GM23338 (cell line): ENCODE measurements around the gene ELAVL2. TPM values are rescaled to one million over a fixed set of nuclear protein-coding genes. Genes with fewer than 3 reads are reported as not detected.

Experiments
- ATAC-seq: fragments of 200-7000 bp; cut with Tn5 transposase; 3 replicates; pipeline ENCODE4 v1.9.1; 2020
- DNase-seq: peaks from one replicate; pipeline ENCODE4 v3.0.0-alpha.2; 2015; ENCODE audit warnings: low spot score
- H2AFZ ChIP-seq: fragments of 200-600 bp; sonication (generic); 2 replicates; pipeline ENCODE4 v1.8.0; 2016; ENCODE audit warnings: antibody characterized with exemption, mild to moderate bottlenecking, moderate library complexity
- H3F3A ChIP-seq: fragments of 200-600 bp; sonication (generic); replicated peaks from 2 replicates; pipeline ENCODE4 v1.8.0; 2017; ENCODE audit warnings: antibody characterized with exemption, mixed run types, low read depth
- H3K27ac ChIP-seq: fragments of 200-600 bp; sonication (generic); 2 replicates; pipeline ENCODE4 v1.6.1; 2016; ENCODE audit warnings: low read depth
- H3K27me3 ChIP-seq: fragments of 200-600 bp; sonication (generic); 2 replicates; pipeline ENCODE4 v1.8.0; 2016; ENCODE audit warnings: mild to moderate bottlenecking, mixed run types, moderate library complexity; ENCODE audit not compliant: insufficient read depth
- H3K36me3 ChIP-seq: fragments of 200-600 bp; sonication (generic); 2 replicates; pipeline ENCODE4 v1.8.0; 2016; ENCODE audit warnings: mild to moderate bottlenecking; ENCODE audit not compliant: insufficient read depth
- H3K4me1 ChIP-seq: fragments of 200-600 bp; sonication (generic); 2 replicates; pipeline ENCODE4 v1.8.0; 2016; ENCODE audit warnings: mild to moderate bottlenecking, moderate library complexity; ENCODE audit not compliant: insufficient read depth
- H3K4me2 ChIP-seq: fragments of 200-600 bp; sonication (generic); 2 replicates; pipeline ENCODE4 v1.7.1; 2017; ENCODE audit warnings: mixed run types
- H3K4me3 ChIP-seq: fragments of 200-600 bp; sonication (generic); 2 replicates; pipeline ENCODE4 v1.6.1; 2016; ENCODE audit warnings: mixed run types
- H3K79me2 ChIP-seq: fragments of 200-600 bp; sonication (generic); replicated peaks from 2 replicates; pipeline ENCODE4 v1.8.0; 2017; ENCODE audit warnings: mild to moderate bottlenecking; ENCODE audit not compliant: insufficient read depth
- H3K9me2 ChIP-seq: fragments of 200-600 bp; sonication (generic); 2 replicates; pipeline ENCODE4 v1.8.0; 2017; ENCODE audit not compliant: insufficient read depth
- H4K20me1 ChIP-seq: fragments of 200-600 bp; sonication (generic); replicated peaks from 2 replicates; pipeline ENCODE4 v1.8.0; 2017; ENCODE audit warnings: mild to moderate bottlenecking; ENCODE audit not compliant: insufficient read depth
- H3K27ac Mint-ChIP-seq: 2 replicates; pipeline ENCODE4 v1.8.0; 2020; ENCODE audit warnings: inconsistent platforms, mild to moderate bottlenecking, moderate library complexity, mixed read lengths
- H3K27me3 Mint-ChIP-seq: 3 replicates; pipeline ENCODE4 v1.8.0; 2022; ENCODE audit warnings: low read depth, mild to moderate bottlenecking, moderate library complexity, mixed read lengths, inconsistent platforms; ENCODE audit not compliant: insufficient read depth, poor library complexity
- H3K36me3 Mint-ChIP-seq: 3 replicates; pipeline ENCODE4 v1.8.0; 2021; ENCODE audit warnings: low read depth, mild to moderate bottlenecking, inconsistent platforms, moderate library complexity, mixed read lengths
- H3K4me1 Mint-ChIP-seq: 3 replicates; pipeline ENCODE4 v1.8.0; 2020; ENCODE audit warnings: mild to moderate bottlenecking, inconsistent platforms, mixed read lengths
- H3K4me3 Mint-ChIP-seq: 3 replicates; pipeline ENCODE4 v1.8.0; 2021; ENCODE audit warnings: moderate library complexity, mild to moderate bottlenecking, inconsistent platforms, mixed read lengths
- H3K9me3 Mint-ChIP-seq: 3 replicates; pipeline ENCODE4 v1.8.0; 2020; ENCODE audit warnings: moderate library complexity, mild to moderate bottlenecking, inconsistent platforms, mixed read lengths
- CTCF ChIP-seq, 2 experiments: fragments of 200-600 bp in 1 of 2; sonication (generic) in 1 of 2; conservative IDR thresholded peaks; 2 replicates each; pipeline versions ENCODE4 v1.5.1 to v1.6.1; 2016 to 2017; ENCODE audit warnings: antibody characterized with exemption in 2 of 2, low read depth in 2 of 2, mild to moderate bottlenecking in 2 of 2, moderate library complexity in 1 of 2
- ETS1 ChIP-seq: IDR thresholded peaks from 2 replicates; pipeline ENCODE4 v1.6.1; 2016; ENCODE audit warnings: antibody characterized with exemption
- EZH2phosphoT487 ChIP-seq: fragments of 200-600 bp; sonication (generic); IDR thresholded peaks from one replicate; pipeline ENCODE4 v1.8.1; 2018; ENCODE audit warnings: antibody characterized with exemption; ENCODE audit not compliant: unreplicated experiment
- JUNB ChIP-seq: IDR thresholded peaks from one replicate; pipeline ENCODE4 v1.6.1; 2016; ENCODE audit warnings: antibody characterized with exemption; ENCODE audit not compliant: unreplicated experiment
- STAT1 ChIP-seq: IDR thresholded peaks from one replicate; pipeline ENCODE4 v1.6.1; 2016; ENCODE audit warnings: antibody characterized with exemption; ENCODE audit not compliant: unreplicated experiment
- ZNF114 ChIP-seq: fragments of 250-450 bp; sonication (Bioruptor Pico); IDR thresholded peaks from 2 replicates; pipeline ENCODE4 v1.5.0; 2020; ENCODE audit warnings: mild to moderate bottlenecking, moderate library complexity
- polyA plus RNA-seq: library from polyadenylated mRNA; unstranded; fragments of >200 nt; fragmentation: Nextera tagmentation; extraction: Ambion mirVana; gene quantifications from 2 replicates; pipeline ENCODE4 v1.2.1, GENCODE V29; 2016
- total RNA-seq: library from RNA; depleted of rRNA; stranded (reverse); fragments of >200 nt; shearing (Covaris generic); gene quantifications from 2 replicates; pipeline ENCODE4 v1.2.3, GENCODE V29; 2014
- TF ChIP-seq, protein P1 (sequence below): IDR thresholded peaks from one replicate; pipeline ENCODE4 v1.6.1; 2018; ENCODE audit warnings: antibody characterized with exemption; ENCODE audit not compliant: unreplicated experiment
- TF ChIP-seq, protein P2 (sequence below): fragments of 250-450 bp; sonication (Bioruptor Pico); IDR thresholded peaks from 2 replicates; pipeline ENCODE4 v1.5.0; 2020; ENCODE audit warnings: mild to moderate bottlenecking, moderate library complexity

Gene ELAVL2
- total and polyA plus RNA-seq, 2 experiments from 2014 or later: 18.6 to 42.4 TPM

GRCh38 chr9:23789529-23790254 lies 36.3 kb downstream of the ELAVL2 start:
- H3K4me2 ChIP-seq: no peak overlapping the region
- peaks cover 75% of the 10 kb centered on the region for H3K4me1 ChIP-seq
- DNase-seq (no peak), ATAC-seq (no peak)
- H3K4me1 Mint-ChIP-seq: peaks cover 31% of the 10 kb centered on the region
- H4K20me1 ChIP-seq: peaks cover 27% of the 10 kb centered on the region; the same call in 1 of the 2 replicates
- no peaks in the 10 kb centered on the region for H3K36me3 ChIP-seq
- H3K27me3 Mint-ChIP-seq: no peaks in the 10 kb centered on the region
- no peaks in the 10 kb centered on the region for H3K27me3 ChIP-seq
- no peaks in the 10 kb centered on the region for H3K36me3 Mint-ChIP-seq
- H3K9me2 ChIP-seq: no peaks in the 10 kb centered on the region
- TF ChIP-seq, protein P1, sequence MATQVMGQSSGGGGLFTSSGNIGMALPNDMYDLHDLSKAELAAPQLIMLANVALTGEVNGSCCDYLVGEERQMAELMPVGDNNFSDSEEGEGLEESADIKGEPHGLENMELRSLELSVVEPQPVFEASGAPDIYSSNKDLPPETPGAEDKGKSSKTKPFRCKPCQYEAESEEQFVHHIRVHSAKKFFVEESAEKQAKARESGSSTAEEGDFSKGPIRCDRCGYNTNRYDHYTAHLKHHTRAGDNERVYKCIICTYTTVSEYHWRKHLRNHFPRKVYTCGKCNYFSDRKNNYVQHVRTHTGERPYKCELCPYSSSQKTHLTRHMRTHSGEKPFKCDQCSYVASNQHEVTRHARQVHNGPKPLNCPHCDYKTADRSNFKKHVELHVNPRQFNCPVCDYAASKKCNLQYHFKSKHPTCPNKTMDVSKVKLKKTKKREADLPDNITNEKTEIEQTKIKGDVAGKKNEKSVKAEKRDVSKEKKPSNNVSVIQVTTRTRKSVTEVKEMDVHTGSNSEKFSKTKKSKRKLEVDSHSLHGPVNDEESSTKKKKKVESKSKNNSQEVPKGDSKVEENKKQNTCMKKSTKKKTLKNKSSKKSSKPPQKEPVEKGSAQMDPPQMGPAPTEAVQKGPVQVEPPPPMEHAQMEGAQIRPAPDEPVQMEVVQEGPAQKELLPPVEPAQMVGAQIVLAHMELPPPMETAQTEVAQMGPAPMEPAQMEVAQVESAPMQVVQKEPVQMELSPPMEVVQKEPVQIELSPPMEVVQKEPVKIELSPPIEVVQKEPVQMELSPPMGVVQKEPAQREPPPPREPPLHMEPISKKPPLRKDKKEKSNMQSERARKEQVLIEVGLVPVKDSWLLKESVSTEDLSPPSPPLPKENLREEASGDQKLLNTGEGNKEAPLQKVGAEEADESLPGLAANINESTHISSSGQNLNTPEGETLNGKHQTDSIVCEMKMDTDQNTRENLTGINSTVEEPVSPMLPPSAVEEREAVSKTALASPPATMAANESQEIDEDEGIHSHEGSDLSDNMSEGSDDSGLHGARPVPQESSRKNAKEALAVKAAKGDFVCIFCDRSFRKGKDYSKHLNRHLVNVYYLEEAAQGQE: no peak
- no peak for TF ChIP-seq ETS1
- TF ChIP-seq STAT1: no peak
- TF ChIP-seq CTCF (conservative IDR thresholded peaks at IDR 0.05; ENCODE audit: low read depth in 2 of 2): no peak
- no peak for TF ChIP-seq EZH2phosphoT487
- TF ChIP-seq JUNB: no peak
- no peak for TF ChIP-seq ZNF114 (CRISPR knock-in tag)
- TF ChIP-seq, protein P2, sequence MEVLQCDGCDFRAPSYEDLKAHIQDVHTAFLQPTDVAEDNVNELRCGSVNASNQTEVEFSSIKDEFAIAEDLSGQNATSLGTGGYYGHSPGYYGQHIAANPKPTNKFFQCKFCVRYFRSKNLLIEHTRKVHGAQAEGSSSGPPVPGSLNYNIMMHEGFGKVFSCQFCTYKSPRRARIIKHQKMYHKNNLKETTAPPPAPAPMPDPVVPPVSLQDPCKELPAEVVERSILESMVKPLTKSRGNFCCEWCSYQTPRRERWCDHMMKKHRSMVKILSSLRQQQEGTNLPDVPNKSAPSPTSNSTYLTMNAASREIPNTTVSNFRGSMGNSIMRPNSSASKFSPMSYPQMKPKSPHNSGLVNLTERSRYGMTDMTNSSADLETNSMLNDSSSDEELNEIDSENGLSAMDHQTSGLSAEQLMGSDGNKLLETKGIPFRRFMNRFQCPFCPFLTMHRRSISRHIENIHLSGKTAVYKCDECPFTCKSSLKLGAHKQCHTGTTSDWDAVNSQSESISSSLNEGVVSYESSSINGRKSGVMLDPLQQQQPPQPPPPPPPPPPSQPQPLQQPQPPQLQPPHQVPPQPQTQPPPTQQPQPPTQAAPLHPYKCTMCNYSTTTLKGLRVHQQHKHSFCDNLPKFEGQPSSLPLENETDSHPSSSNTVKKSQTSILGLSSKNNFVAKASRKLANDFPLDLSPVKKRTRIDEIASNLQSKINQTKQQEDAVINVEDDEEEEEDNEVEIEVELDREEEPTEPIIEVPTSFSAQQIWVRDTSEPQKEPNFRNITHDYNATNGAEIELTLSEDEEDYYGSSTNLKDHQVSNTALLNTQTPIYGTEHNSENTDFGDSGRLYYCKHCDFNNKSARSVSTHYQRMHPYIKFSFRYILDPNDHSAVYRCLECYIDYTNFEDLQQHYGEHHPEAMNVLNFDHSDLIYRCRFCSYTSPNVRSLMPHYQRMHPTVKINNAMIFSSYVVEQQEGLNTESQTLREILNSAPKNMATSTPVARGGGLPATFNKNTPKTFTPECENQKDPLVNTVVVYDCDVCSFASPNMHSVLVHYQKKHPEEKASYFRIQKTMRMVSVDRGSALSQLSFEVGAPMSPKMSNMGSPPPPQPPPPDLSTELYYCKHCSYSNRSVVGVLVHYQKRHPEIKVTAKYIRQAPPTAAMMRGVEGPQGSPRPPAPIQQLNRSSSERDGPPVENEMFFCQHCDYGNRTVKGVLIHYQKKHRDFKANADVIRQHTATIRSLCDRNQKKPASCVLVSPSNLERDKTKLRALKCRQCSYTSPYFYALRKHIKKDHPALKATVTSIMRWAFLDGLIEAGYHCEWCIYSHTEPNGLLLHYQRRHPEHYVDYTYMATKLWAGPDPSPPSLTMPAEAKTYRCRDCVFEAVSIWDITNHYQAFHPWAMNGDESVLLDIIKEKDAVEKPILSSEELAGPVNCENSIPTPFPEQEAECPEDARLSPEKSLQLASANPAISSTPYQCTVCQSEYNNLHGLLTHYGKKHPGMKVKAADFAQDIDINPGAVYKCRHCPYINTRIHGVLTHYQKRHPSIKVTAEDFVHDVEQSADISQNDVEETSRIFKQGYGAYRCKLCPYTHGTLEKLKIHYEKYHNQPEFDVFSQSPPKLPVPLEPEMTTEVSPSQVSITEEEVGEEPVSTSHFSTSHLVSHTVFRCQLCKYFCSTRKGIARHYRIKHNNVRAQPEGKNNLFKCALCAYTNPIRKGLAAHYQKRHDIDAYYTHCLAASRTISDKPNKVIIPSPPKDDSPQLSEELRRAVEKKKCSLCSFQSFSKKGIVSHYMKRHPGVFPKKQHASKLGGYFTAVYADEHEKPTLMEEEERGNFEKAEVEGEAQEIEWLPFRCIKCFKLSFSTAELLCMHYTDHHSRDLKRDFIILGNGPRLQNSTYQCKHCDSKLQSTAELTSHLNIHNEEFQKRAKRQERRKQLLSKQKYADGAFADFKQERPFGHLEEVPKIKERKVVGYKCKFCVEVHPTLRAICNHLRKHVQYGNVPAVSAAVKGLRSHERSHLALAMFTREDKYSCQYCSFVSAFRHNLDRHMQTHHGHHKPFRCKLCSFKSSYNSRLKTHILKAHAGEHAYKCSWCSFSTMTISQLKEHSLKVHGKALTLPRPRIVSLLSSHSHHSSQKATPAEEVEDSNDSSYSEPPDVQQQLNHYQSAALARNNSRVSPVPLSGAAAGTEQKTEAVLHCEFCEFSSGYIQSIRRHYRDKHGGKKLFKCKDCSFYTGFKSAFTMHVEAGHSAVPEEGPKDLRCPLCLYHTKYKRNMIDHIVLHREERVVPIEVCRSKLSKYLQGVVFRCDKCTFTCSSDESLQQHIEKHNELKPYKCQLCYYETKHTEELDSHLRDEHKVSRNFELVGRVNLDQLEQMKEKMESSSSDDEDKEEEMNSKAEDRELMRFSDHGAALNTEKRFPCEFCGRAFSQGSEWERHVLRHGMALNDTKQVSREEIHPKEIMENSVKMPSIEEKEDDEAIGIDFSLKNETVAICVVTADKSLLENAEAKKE (CRISPR knock-in tag): no peak
- H3F3A ChIP-seq: no peaks in the 10 kb centered on the region
- no peak overlapping the region for H3K4me3 ChIP-seq
- no peak overlapping the region for H3K27ac Mint-ChIP-seq
- H3K4me3 Mint-ChIP-seq: no peak overlapping the region
- H3K27ac ChIP-seq: no peak overlapping the region
- no peaks in the 10 kb centered on the region for H3K9me3 Mint-ChIP-seq
- no peak overlapping the region for H2AFZ ChIP-seq
- H3K79me2 ChIP-seq: peaks cover 100% of the 10 kb centered on the region
